ENCODE measurements around the gene LTC4S.
"Not testable (repeated sequence)": the region's sequence is repeated elsewhere in the genome, so short reads cannot be mapped to it uniquely, and the experiment has no call there.

LTC4S gene

GRCh38 chr5:179822444-179822990 lies 28.7 kb downstream of the LTC4S start:
- DNase-seq, result no peak

- DNase-seq, result no peak
Measured at GRCh38 chr5:179823937-179824744, 30.4 kb downstream of the LTC4S start.

GRCh38 chr5:179824745-179825112 lies 30.9 kb downstream of the LTC4S start:
- DNase-seq, result no peak

- DNase-seq, result no peak
Measured at GRCh38 chr5:179825655-179826182, 31.9 kb downstream of the LTC4S start.

GRCh38 chr5:179827680-179828079 lies 33.9 kb downstream of the LTC4S start:
- no peak for DNase-seq

- DNase-seq, result no peak
Measured at GRCh38 chr5:179828756-179829421, 35.1 kb downstream of the LTC4S start.

- DNase-seq, result no peak
Measured at GRCh38 chr5:179829732-179830435, 36.1 kb downstream of the LTC4S start.

- DNase-seq, result no peak
Measured at GRCh38 chr5:179830818-179831468, 37.2 kb downstream of the LTC4S start.

- no peak for DNase-seq
Measured at GRCh38 chr5:179832039-179832745, 38.4 kb downstream of the LTC4S start.

GRCh38 chr5:179833056-179833708 lies 39.4 kb downstream of the LTC4S start:
- DNase-seq, result no peak

- no peak for DNase-seq
Measured at GRCh38 chr5:179833709-179834070, 39.9 kb downstream of the LTC4S start.

GRCh38 chr5:179834120-179834519 lies 40.3 kb downstream of the LTC4S start:
- DNase-seq, result no peak

- not testable (repeated sequence) for DNase-seq
Measured at GRCh38 chr5:179834871-179835270, 41.1 kb downstream of the LTC4S start.

- no peak for DNase-seq
Measured at GRCh38 chr5:179836225-179837019, 42.6 kb downstream of the LTC4S start.

- no peak for DNase-seq
Measured at GRCh38 chr5:179837076-179838011, 43.6 kb downstream of the LTC4S start.

GRCh38 chr5:179839328-179840256 lies 45.8 kb downstream of the LTC4S start:
- peak in 1 of 56 donors; percentile 19 for DNase-seq

GRCh38 chr5:179840321-179840720 lies 46.5 kb downstream of the LTC4S start:
- no peak for DNase-seq

All from amygdala (tissue), 56 donors.